ENCODE results near the gene CDC42SE2.
"Not testable (repeated sequence)": the region's sequence is repeated elsewhere in the genome, so short reads cannot be mapped to it uniquely, and the experiment has no call there.

DNA sequence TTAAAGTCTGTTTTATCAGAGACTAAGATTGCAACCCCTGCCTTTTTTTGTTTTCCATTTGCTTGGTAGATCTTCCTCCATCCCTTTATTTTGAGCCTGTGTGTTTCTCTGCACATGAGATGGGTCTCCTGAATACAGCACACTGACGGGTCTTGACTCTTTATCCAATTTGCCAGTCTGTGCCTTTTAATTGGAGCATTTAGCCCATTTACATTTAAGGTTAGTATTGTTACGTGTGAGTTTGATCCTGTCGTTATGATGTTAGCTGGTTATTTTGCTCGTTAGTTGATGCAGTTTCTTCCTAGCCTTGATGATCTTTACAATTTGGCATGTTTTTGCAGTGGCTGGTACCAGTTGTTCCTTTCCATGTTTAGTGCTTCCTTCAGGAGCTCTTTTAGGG lies 71.9 kb downstream of the CDC42SE2 start:
- TF ChIP-seq, protein P1, sequence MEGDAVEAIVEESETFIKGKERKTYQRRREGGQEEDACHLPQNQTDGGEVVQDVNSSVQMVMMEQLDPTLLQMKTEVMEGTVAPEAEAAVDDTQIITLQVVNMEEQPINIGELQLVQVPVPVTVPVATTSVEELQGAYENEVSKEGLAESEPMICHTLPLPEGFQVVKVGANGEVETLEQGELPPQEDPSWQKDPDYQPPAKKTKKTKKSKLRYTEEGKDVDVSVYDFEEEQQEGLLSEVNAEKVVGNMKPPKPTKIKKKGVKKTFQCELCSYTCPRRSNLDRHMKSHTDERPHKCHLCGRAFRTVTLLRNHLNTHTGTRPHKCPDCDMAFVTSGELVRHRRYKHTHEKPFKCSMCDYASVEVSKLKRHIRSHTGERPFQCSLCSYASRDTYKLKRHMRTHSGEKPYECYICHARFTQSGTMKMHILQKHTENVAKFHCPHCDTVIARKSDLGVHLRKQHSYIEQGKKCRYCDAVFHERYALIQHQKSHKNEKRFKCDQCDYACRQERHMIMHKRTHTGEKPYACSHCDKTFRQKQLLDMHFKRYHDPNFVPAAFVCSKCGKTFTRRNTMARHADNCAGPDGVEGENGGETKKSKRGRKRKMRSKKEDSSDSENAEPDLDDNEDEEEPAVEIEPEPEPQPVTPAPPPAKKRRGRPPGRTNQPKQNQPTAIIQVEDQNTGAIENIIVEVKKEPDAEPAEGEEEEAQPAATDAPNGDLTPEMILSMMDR (IDR thresholded peaks at IDR 0.05), result not testable (repeated sequence)
- not testable (repeated sequence) for TF ChIP-seq EP300 (IDR thresholded peaks at IDR 0.05; ENCODE audit: low read depth); POLR2AphosphoS5 (IDR thresholded peaks at IDR 0.05); POLR2A (IDR thresholded peaks at IDR 0.05)
